Mesodermal cell (in vitro differentiated cells): Measurements from ENCODE around the gene ZNF471.

Source experiments
- H3K27ac ChIP-seq: 2 replicates; pipeline ENCODE4 v1.7.0; 2013; ENCODE audit warnings: mild to moderate bottlenecking, low read depth, low read length, moderate library complexity; ENCODE audit not compliant: severe bottlenecking
- H3K36me3 ChIP-seq: 2 replicates; pipeline ENCODE4 v1.7.1; 2013; ENCODE audit warnings: mild to moderate bottlenecking, low read length, moderate library complexity; ENCODE audit not compliant: control insufficient read depth, insufficient read depth
- H3K4me1 ChIP-seq: one replicate; pipeline ENCODE4 v1.7.1; 2013; ENCODE audit warnings: mild to moderate bottlenecking, low read length; ENCODE audit not compliant: insufficient read depth, control insufficient read depth, poor library complexity, severe bottlenecking
- H3K4me3 ChIP-seq: 2 replicates; pipeline ENCODE4 v1.7.0; 2013; ENCODE audit warnings: low read length, control low read depth, mild to moderate bottlenecking; ENCODE audit not compliant: insufficient read depth, poor library complexity, severe bottlenecking; ENCODE audit errors: extremely low read depth
- H3K9me3 ChIP-seq: 2 replicates; pipeline ENCODE4 v1.7.1; 2013; ENCODE audit warnings: mild to moderate bottlenecking, low read length, moderate library complexity; ENCODE audit not compliant: control insufficient read depth
- WGBS, 2 experiments: methylation state at CpG; one replicate each; pipeline ENCODE4 v1.1.5; 2013; ENCODE audit warnings: missing lambda C conversion rate in 2 of 2; ENCODE audit not compliant: insufficient coverage in 2 of 2; 5-methylcytosine and 5-hydroxymethylcytosine counted together

ZNF471 gene

DNA sequence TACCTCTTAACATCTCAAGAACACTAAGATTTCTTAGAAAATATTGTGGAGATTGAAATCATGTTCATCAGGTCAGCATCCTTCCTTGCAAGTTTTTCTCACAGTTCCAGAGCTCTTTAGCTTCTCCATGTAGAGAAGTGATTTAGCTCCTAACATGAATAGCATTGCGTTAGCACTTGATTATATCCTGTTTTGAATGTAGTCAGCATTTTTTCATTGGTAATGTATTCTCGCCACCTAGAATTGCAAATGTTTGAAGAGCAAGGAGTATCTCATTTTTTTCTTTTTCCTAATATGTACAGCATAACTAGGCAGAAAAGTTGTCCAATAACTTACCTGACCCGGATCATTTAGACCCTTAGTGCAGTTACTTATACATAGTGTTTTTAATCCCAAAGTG, 66.3 kb downstream of the ZNF471 start:
- H3K27ac ChIP-seq: no peak overlapping the region
- no peaks in the 10 kb centered on the region for H3K4me1 ChIP-seq
- WGBS, 2 experiments: 100% methylated on average over 1 of the region's 3 CpGs; no CpG with 5 or more reads in 1 of the 2 experiments
- no peak overlapping the region for H3K4me3 ChIP-seq
- peaks cover 75% of the 10 kb centered on the region for H3K9me3 ChIP-seq
- H3K36me3 ChIP-seq: peaks cover 80% of the 10 kb centered on the region

DNA sequence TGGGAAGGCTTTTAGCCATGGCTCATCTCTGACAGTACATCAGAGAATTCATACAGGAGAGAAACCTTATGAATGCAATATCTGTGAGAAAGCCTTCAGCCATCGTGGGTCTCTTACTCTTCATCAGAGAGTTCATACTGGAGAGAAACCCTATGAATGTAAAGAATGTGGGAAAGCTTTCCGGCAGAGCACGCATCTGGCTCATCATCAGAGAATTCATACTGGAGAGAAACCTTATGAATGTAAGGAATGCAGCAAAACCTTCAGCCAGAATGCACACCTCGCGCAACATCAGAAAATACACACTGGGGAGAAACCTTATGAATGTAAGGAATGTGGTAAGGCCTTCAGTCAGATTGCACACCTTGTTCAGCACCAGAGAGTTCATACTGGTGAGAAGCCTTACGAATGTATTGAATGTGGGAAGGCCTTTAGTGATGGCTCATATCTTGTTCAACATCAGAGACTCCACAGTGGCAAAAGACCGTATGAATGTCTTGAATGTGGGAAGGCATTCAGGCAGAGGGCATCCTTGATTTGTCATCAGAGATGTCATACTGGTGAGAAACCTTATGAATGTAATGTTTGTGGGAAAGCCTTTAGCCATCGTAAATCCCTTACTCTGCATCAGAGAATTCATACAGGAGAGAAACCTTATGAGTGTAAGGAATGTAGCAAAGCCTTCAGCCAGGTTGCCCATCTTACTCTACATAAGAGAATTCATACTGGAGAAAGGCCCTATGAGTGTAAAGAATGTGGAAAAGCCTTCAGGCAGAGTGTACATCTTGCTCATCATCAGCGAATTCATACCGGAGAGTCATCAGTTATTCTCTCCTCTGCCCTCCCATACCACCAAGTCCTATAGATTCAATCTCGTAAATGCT, 70.3 kb downstream of the ZNF471 start:
- no peak overlapping the region for H3K27ac ChIP-seq
- H3K4me1 ChIP-seq: no peaks in the 10 kb centered on the region
- peaks cover 46% of the 10 kb centered on the region for H3K36me3 ChIP-seq
- H3K4me3 ChIP-seq: no peak overlapping the region
- H3K9me3 ChIP-seq: peaks cover 80% of the 10 kb centered on the region
- WGBS, 2 experiments: 93 to 95% methylated on average over 9 to 10 of the region's 11 CpGs
